PFSK-1 (cell line): ENCODE results near the gene ACTA1.

Source experiments
- FOXP2 ChIP-seq: optimal IDR thresholded peaks from 2 replicates; pipeline ENCODE3; 2011; ENCODE audit warnings: borderline replicate concordance, control low read depth, inconsistent platforms; ENCODE audit not compliant: insufficient read depth; ENCODE audit errors: extremely low read length, extremely low read depth
- POLR2AphosphoS5 ChIP-seq: IDR thresholded peaks from 2 replicates; pipeline ENCODE4 v1.6.1; 2012; ENCODE audit warnings: low read depth, mild to moderate bottlenecking, control low read depth, low read length, moderate library complexity
- REST ChIP-seq, 2 experiments: IDR thresholded peaks; 2 replicates each; pipeline versions ENCODE4 v1.6.1 to v1.8.0; 2011 to 2012; ENCODE audit warnings: low read depth in 2 of 2, low read length in 2 of 2, control low read depth in 1 of 2, inconsistent platforms in 1 of 2, mild to moderate bottlenecking in 1 of 2, moderate library complexity in 1 of 2; ENCODE audit not compliant: insufficient read depth in 1 of 2

GRCh38 chr1:229412056-229412455 is 21.8 kb downstream of the ACTA1 start:
- TF ChIP-seq POLR2AphosphoS5 (no peak), FOXP2 (no peak), REST (IDR thresholded peaks at IDR 0.05; ENCODE audit: insufficient read depth in 1 of 2, low read depth in 2 of 2, low read length in 2 of 2) (no peak)
